GM21786 (cell line): ENCODE results near the gene SUCLG1.

ENCODE experiments used
- ATAC-seq: cut with Tn5 transposase; IDR thresholded peaks from one replicate; pipeline ENCODE4 v1.9.1; 2021; ENCODE audit not compliant: unreplicated experiment

SUCLG1 gene

GRCh38 chr2:84467389-84467788 lies 8.3 kb upstream of the SUCLG1 start:
- no peak for ATAC-seq

- ATAC-seq, result no peak
Observed at GRCh38 chr2:84461310-84461709, 2.2 kb upstream of the SUCLG1 start.

GRCh38 chr2:84460670-84461069 lies 1.6 kb upstream of the SUCLG1 start:
- no peak for ATAC-seq

- no peak for ATAC-seq
Observed at GRCh38 chr2:84459944-84460429, 907 bp upstream of the SUCLG1 start.

GRCh38 chr2:84458551-84459017 lies 496 bp downstream of the SUCLG1 start:
- ATAC-seq, result peak; percentile 30

- ATAC-seq, result no peak
Observed at GRCh38 chr2:84457686-84458085, 1.4 kb downstream of the SUCLG1 start.

GRCh38 chr2:84456156-84456555 lies 2.9 kb downstream of the SUCLG1 start:
- no peak for ATAC-seq

GRCh38 chr2:84454581-84454980 lies 4.5 kb downstream of the SUCLG1 start:
- no peak for ATAC-seq

GRCh38 chr2:84452624-84453023 lies 6.5 kb downstream of the SUCLG1 start:
- ATAC-seq, result no peak

GRCh38 chr2:84451579-84451978 lies 7.5 kb downstream of the SUCLG1 start:
- no peak for ATAC-seq

GRCh38 chr2:84450288-84451227 lies 8.5 kb downstream of the SUCLG1 start:
- no peak for ATAC-seq

- ATAC-seq, result no peak
Observed at GRCh38 chr2:84449711-84450110, 9.4 kb downstream of the SUCLG1 start.

GRCh38 chr2:84449055-84449454 lies 10.0 kb downstream of the SUCLG1 start:
- no peak for ATAC-seq

GRCh38 chr2:84443477-84443876 lies 15.6 kb downstream of the SUCLG1 start:
- ATAC-seq, result no peak

GRCh38 chr2:84442888-84443287 lies 16.2 kb downstream of the SUCLG1 start:
- no peak for ATAC-seq

GRCh38 chr2:84441505-84441904 lies 17.6 kb downstream of the SUCLG1 start:
- ATAC-seq, result no peak

GRCh38 chr2:84441036-84441435 lies 18.0 kb downstream of the SUCLG1 start:
- no peak for ATAC-seq

- ATAC-seq, result no peak
Observed at GRCh38 chr2:84435345-84436025, 23.6 kb downstream of the SUCLG1 start.

GRCh38 chr2:84429328-84429727 lies 29.8 kb downstream of the SUCLG1 start:
- ATAC-seq, result no peak

- no peak for ATAC-seq
Observed at GRCh38 chr2:84427235-84428138, 31.6 kb downstream of the SUCLG1 start.

GRCh38 chr2:84425310-84425709 lies 33.8 kb downstream of the SUCLG1 start:
- no peak for ATAC-seq
